ENCODE data around the gene DNTT.

DNTT gene

GRCh38 chr10:96380821-96381220 is 76.6 kb downstream of the DNTT start:
- no peak for DNase-seq

DNA sequence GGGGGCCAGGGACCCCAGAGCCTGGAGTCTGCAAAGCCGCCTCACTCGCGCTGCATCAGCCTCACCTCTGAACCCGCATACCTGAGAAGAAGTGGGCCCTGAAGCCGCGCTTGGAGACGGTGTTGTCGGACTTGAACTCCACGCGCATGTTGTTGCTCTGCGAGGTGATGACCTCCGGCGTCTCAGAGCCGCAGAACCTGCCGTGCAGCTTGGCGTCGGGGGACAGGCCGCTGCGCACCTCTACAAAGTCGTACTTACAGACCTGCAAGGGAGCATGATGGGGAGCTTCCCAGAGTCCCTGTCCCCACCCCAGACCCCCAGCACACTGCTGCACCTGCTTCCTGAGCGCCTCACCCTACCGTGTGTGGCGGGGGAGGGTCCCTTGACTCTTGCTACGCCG is 80.3 kb downstream of the DNTT start:
- no peak for DNase-seq

DNA sequence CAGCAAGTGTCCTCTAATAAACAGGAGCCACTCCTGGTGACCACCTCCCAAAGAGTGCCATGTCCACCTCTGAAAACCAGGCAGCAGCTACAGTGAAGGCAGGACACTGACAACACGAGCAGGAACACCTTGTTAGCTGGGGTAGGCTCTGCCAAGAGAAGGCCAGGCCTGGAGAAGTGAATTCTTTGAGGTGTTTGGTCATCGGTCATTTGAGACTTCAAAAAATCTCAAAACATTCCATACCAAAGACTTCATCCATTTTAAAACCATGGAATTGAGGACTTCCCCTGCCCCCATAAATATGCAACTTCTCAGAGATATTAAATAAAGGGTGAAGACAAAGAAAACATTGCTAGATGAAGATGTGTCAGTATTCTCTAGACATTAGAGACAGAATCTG is 82.9 kb downstream of the DNTT start:
- peak; percentile 80 for DNase-seq

DNA sequence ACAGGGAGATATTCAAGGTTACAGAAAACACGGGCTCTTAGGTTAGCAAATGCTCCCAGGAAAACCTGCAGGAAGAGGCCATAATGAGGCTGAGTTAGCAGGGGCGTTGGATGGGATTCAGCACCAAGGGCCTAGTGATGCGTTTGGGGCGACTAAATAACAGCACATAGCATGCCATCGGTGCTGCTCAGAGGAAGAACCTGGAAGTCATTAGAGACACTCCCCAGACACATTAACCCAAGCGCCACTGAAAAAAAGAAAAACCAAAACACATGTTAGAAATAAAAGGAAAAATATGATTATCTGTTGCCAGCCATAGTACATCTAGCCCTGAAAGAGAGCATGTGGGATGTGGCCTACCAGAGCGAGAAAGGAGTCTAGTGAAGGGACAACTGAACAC is 83.4 kb downstream of the DNTT start:
- peak; percentile 76 for DNase-seq

All from fibroblast of skin of scalp (primary cell).